M059J (cell line): ENCODE results near the gene ZNF24. TPM values are rescaled to one million over a fixed set of nuclear protein-coding genes. Genes with fewer than 3 reads are reported as not detected.

Source experiments
- DNase-seq: peaks from one replicate; pipeline ENCODE4 v3.0.0-alpha.2; 2012; ENCODE audit warnings: low read depth
- total RNA-seq: library from RNA; depleted of rRNA; stranded (reverse); fragments of >200 nt; shearing (Covaris generic); gene quantifications from 2 replicates; pipeline ENCODE4 v1.2.3, GENCODE V29; 2014; rRNA removed

ZNF24 gene
- total RNA-seq, 1 experiment from 2014 or later, result 41.0 TPM

- no peak for DNase-seq
Observed at GRCh38 chr18:35296060-35296459, 48.2 kb downstream of the ZNF24 start.

- DNase-seq, result no peak
Observed at GRCh38 chr18:35291166-35291565, 53.1 kb downstream of the ZNF24 start.

- DNase-seq, result peak; percentile 92
Observed at GRCh38 chr18:35290094-35290735, 54.0 kb downstream of the ZNF24 start, which contains the start of gene ZSCAN30. Gene ZSCAN30 (minus strand): TSS chr18:35290229. CDS start chr18:35264352, 25,877 bp downstream.

- no peak for DNase-seq
Observed at GRCh38 chr18:35289727-35290093, 54.5 kb downstream of the ZNF24 start.

- DNase-seq, result peak; percentile 27
Observed at GRCh38 chr18:35289293-35289692, 54.9 kb downstream of the ZNF24 start.

- DNase-seq, result no peak
Observed at GRCh38 chr18:35284841-35285240, 59.4 kb downstream of the ZNF24 start.

GRCh38 chr18:35283923-35284794 lies 60.1 kb downstream of the ZNF24 start:
- no peak for DNase-seq

- DNase-seq, result peak; percentile 88
Observed at GRCh38 chr18:35282353-35282752, 61.9 kb downstream of the ZNF24 start.

Other genes with a start within 250 kb of the ZNF24 start
- 3.0 and 6.7 TPM in 2 replicates for gene ZNF397, start 103.4 kb downstream of the ZNF24 start, total RNA-seq
- gene ZSCAN30, start 54.2 kb downstream of the ZNF24 start, total RNA-seq, result 13.2 and 18.9 TPM in 2 replicates
- gene ZNF396, start 32.9 kb upstream of the ZNF24 start, total RNA-seq, result 1.7 TPM in 2 replicates
- 3.4 and 6.5 TPM in 2 replicates for gene INO80C, start 153.5 kb upstream of the ZNF24 start, total RNA-seq
- gene GALNT1, start 237.3 kb upstream of the ZNF24 start, total RNA-seq, result 46.1 and 63.0 TPM in 2 replicates